Ovary (tissue), 3 donors: ENCODE results near the gene DGKD.

Experiments used
- CTCF ChIP-seq, 3 donors: fragments of 450-650 bp in 2 of 3; fragments of 200-600 bp in 1 of 3; IDR thresholded peaks; one replicate each; pipeline versions ENCODE4 v1.5.1 to v1.8.0; 2016 to 2022; ENCODE audit warnings: antibody characterized with exemption in 3 of 3, mild to moderate bottlenecking in 1 of 3
- EP300 ChIP-seq: sonication (generic); formaldehyde crosslinking; IDR thresholded peaks from one replicate; pipeline ENCODE4 v1.6.1; 2017; ENCODE audit warnings: antibody characterized with exemption
- POLR2A ChIP-seq: fragments of 450-650 bp; IDR thresholded peaks from one replicate; pipeline ENCODE4 v1.6.1; 2017; ENCODE audit warnings: antibody characterized with exemption, mild to moderate bottlenecking, moderate library complexity
- donor health status: DM: no; HTN: no; CAD: no.

- TF ChIP-seq CTCF (IDR thresholded peaks at IDR 0.05) (no peak), POLR2A (no peak), EP300 (no peak)
These were observed 67.9 kb downstream of the DGKD start for GRCh38 chr2:233422050-233422639.
